Mesendoderm (in vitro differentiated cells): Measurements from ENCODE around the gene ARF3.

Experiments
- DNase-seq: peaks from one replicate; pipeline ENCODE4 v3.0.0; 2013
- H2AK5ac ChIP-seq: 2 replicates; pipeline ENCODE4 v1.6.1; 2013; ENCODE audit warnings: low read length, inconsistent platforms
- H2BK120ac ChIP-seq: 2 replicates; pipeline ENCODE4 v1.6.1; 2013; ENCODE audit warnings: low read depth, mild to moderate bottlenecking, low read length, moderate library complexity, mixed read lengths
- H2BK15ac ChIP-seq: replicated peaks from 2 replicates; pipeline ENCODE4 v1.6.1; 2013; ENCODE audit warnings: low read depth, mild to moderate bottlenecking, moderate library complexity
- H2BK5ac ChIP-seq: 2 replicates; pipeline ENCODE4 v1.6.1; 2013; ENCODE audit warnings: low read length, inconsistent platforms
- H3K18ac ChIP-seq: 2 replicates; pipeline ENCODE4 v1.6.1; 2013; ENCODE audit warnings: mild to moderate bottlenecking, low read length, mixed read lengths
- H3K23ac ChIP-seq: one replicate; pipeline ENCODE4 v1.6.1; 2013; ENCODE audit warnings: low read length
- H3K27ac ChIP-seq: 2 replicates; pipeline ENCODE4 v1.5.1; 2013; ENCODE audit warnings: low read depth, mild to moderate bottlenecking, inconsistent platforms, low read length, moderate library complexity
- H3K27me3 ChIP-seq: 2 replicates; pipeline ENCODE4 v1.6.1; 2013; ENCODE audit warnings: low read length, control low read depth, mild to moderate bottlenecking, inconsistent platforms; ENCODE audit not compliant: insufficient read depth, poor library complexity
- H3K36me3 ChIP-seq: 2 replicates; pipeline ENCODE4 v1.6.1; 2013; ENCODE audit warnings: low read length, inconsistent platforms; ENCODE audit not compliant: control insufficient read depth, insufficient read depth
- H3K4ac ChIP-seq: one replicate; pipeline ENCODE4 v1.6.1; 2013; ENCODE audit warnings: low read depth, mild to moderate bottlenecking, low read length, moderate library complexity
- H3K4me1 ChIP-seq: 2 replicates; pipeline ENCODE4 v1.6.1; 2013; ENCODE audit warnings: low read depth, low read length, inconsistent platforms; ENCODE audit not compliant: control insufficient read depth
- H3K4me2 ChIP-seq: 2 replicates; pipeline ENCODE4 v1.6.1; 2013; ENCODE audit warnings: low read length
- H3K4me3 ChIP-seq: 2 replicates; pipeline ENCODE4 v1.5.1; 2013; ENCODE audit warnings: mild to moderate bottlenecking, low read length
- H3K56ac ChIP-seq: one replicate; pipeline ENCODE4 v1.6.1; 2013; ENCODE audit warnings: low read length
- H3K79me1 ChIP-seq: 2 replicates; pipeline ENCODE4 v1.6.1; 2013; ENCODE audit warnings: low read length, inconsistent platforms
- H3K79me2 ChIP-seq: 2 replicates; pipeline ENCODE4 v1.6.1; 2013; ENCODE audit warnings: mild to moderate bottlenecking, low read length; ENCODE audit not compliant: control insufficient read depth, insufficient read depth
- H3K9ac ChIP-seq: 2 replicates; pipeline ENCODE4 v1.6.1; 2013; ENCODE audit warnings: low read length, inconsistent platforms
- H4K5ac ChIP-seq: one replicate; pipeline ENCODE4 v1.6.1; 2013; ENCODE audit warnings: low read length
- H4K8ac ChIP-seq: one replicate; pipeline ENCODE4 v1.6.1; 2013; ENCODE audit warnings: low read depth, mild to moderate bottlenecking, control low read depth, low read length, moderate library complexity
- WGBS: extraction: QIAGEN DNeasy Blood & Tissue Kit; methylation state at CpG from one replicate; pipeline ENCODE4 v1.1.7; 2013; ENCODE audit warnings: low lambda C conversion rate, missing lambda C conversion rate; ENCODE audit not compliant: insufficient coverage; ENCODE audit errors: extremely low coverage; 5-methylcytosine and 5-hydroxymethylcytosine counted together

Gene ARF3

DNA sequence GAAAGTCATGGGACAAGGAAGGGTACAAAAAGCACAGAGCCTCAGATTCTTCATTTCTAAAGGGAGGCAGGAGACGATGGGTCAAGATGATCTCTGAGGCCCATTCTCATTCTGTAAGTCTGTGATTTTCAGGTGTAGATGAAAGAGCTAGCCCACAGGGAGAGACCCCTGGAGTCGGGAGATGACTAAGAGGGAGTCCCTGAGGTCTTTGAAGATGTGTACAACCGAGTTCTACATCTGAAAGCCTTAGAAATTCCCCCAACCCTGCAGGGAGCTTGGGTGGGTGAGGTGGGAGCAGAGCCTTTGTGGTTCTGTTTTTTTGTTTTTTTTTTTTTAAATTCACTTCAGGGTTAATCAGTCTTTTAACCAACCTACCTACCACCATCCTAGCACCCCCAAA, 11.2 kb upstream of the ARF3 start:
- H3K4me1 ChIP-seq = no peaks in the 10 kb centered on the region
- H2BK15ac ChIP-seq = no peak overlapping the region
- DNase-seq = no peak
- no peak overlapping the region for H4K8ac ChIP-seq
- H3K4ac ChIP-seq = no peak overlapping the region
- no peak overlapping the region for H3K4me2 ChIP-seq
- no peaks in the 10 kb centered on the region for H3K36me3 ChIP-seq
- no peak overlapping the region for H3K4me3 ChIP-seq
- H3K18ac ChIP-seq = no peak overlapping the region
- H2AK5ac ChIP-seq = no peak overlapping the region
- no peaks in the 10 kb centered on the region for H3K79me2 ChIP-seq
- peaks cover 39% of the 10 kb centered on the region for H3K27me3 ChIP-seq
- H3K79me1 ChIP-seq = no peaks in the 10 kb centered on the region
- no peak overlapping the region for H2BK120ac ChIP-seq
- WGBS = no CpG with 5 or more reads among the region's 3 CpGs
- H3K23ac ChIP-seq = no peak overlapping the region
- H3K9ac ChIP-seq = no peak overlapping the region
- H4K5ac ChIP-seq = no peak overlapping the region
- H3K56ac ChIP-seq = no peak overlapping the region
- no peak overlapping the region for H3K27ac ChIP-seq
- no peak overlapping the region for H2BK5ac ChIP-seq

GRCh38 chr12:48967991-48968390, 10.7 kb upstream of the ARF3 start:
- Histone ChIP-seq H3K79me1 (no peaks in the 10 kb centered on the region), H3K4me3 (no peak overlapping the region), H3K79me2 (no peaks in the 10 kb centered on the region), H2BK15ac (no peak overlapping the region), H3K4me1 (no peaks in the 10 kb centered on the region), H2BK5ac (no peak overlapping the region), H3K23ac (no peak overlapping the region), H3K36me3 (no peaks in the 10 kb centered on the region), H3K27ac (no peak overlapping the region), H3K56ac (no peak overlapping the region), H4K5ac (no peak overlapping the region), H2AK5ac (no peak overlapping the region), H2BK120ac (no peak overlapping the region), H3K4ac (no peak overlapping the region), H4K8ac (no peak overlapping the region), H3K9ac (no peak overlapping the region), H3K4me2 (no peak overlapping the region), H3K18ac (no peak overlapping the region), H3K27me3 (peaks cover 34% of the 10 kb centered on the region)
- no peak for DNase-seq
- no CpG with 5 or more reads among the region's 7 CpGs for WGBS

- Histone ChIP-seq H3K4me3 (no peak overlapping the region), H4K5ac (no peak overlapping the region), H3K23ac (no peak overlapping the region), H3K27me3 (peaks cover 24% of the 10 kb centered on the region), H2AK5ac (no peak overlapping the region), H4K8ac (no peak overlapping the region), H3K36me3 (no peaks in the 10 kb centered on the region), H3K27ac (no peak overlapping the region), H3K79me2 (no peaks in the 10 kb centered on the region), H3K18ac (no peak overlapping the region), H2BK5ac (no peak overlapping the region), H3K56ac (peak overlapping the region; percentile 17), H3K4ac (no peak overlapping the region), H3K4me2 (no peak overlapping the region), H2BK15ac (no peak overlapping the region), H2BK120ac (no peak overlapping the region), H3K4me1 (no peaks in the 10 kb centered on the region), H3K79me1 (no peaks in the 10 kb centered on the region), H3K9ac (no peak overlapping the region)
- WGBS = no CpG with 5 or more reads among the region's 20 CpGs
- DNase-seq = no peak
Observed at GRCh38 chr12:48966177-48966895, 9.0 kb upstream of the ARF3 start.

GRCh38 chr12:48965298-48965838, 8.1 kb upstream of the ARF3 start:
- H3K56ac ChIP-seq = no peak overlapping the region
- H3K79me1 ChIP-seq = no peaks in the 10 kb centered on the region
- H3K23ac ChIP-seq = no peak overlapping the region
- no peaks in the 10 kb centered on the region for H3K36me3 ChIP-seq
- no peak overlapping the region for H2BK15ac ChIP-seq
- no peak overlapping the region for H3K4me2 ChIP-seq
- no peak overlapping the region for H4K5ac ChIP-seq
- no peak overlapping the region for H3K27ac ChIP-seq
- H2BK120ac ChIP-seq = no peak overlapping the region
- no peaks in the 10 kb centered on the region for H3K79me2 ChIP-seq
- H3K18ac ChIP-seq = no peak overlapping the region
- peaks cover 14% of the 10 kb centered on the region for H3K27me3 ChIP-seq
- H3K4ac ChIP-seq = no peak overlapping the region
- H2BK5ac ChIP-seq = no peak overlapping the region
- H3K4me3 ChIP-seq = no peak overlapping the region
- peak; percentile 60 for DNase-seq
- H2AK5ac ChIP-seq = no peak overlapping the region
- no peaks in the 10 kb centered on the region for H3K4me1 ChIP-seq
- no peak overlapping the region for H3K9ac ChIP-seq
- H4K8ac ChIP-seq = no peak overlapping the region

DNA sequence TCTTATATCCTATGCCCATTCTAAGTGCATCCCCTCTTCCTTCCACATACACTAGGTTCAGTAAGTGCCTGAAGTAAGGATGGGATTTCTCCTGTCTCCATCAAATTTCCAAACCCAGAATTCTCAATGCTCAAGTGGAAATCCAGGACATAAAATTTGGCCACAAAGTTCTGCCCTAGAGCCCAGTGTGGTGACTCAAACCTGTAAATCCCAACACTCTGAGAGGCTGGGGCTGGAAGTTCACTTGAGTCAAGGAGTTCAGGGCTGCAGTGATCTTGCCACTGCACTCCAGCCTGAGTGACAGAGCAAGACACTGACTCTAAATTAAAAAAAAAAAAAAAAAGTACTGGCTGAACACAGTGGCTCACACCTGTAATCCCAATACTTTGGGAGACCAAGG, 4.5 kb upstream of the ARF3 start:
- H3K4me1 ChIP-seq = peaks cover 3% of the 10 kb centered on the region
- no peak overlapping the region for H3K27ac ChIP-seq
- H2BK120ac ChIP-seq = no peak overlapping the region
- H2AK5ac ChIP-seq = no peak overlapping the region
- no peak overlapping the region for H3K18ac ChIP-seq
- no peaks in the 10 kb centered on the region for H3K79me2 ChIP-seq
- no peak overlapping the region for H3K23ac ChIP-seq
- H3K4me3 ChIP-seq = no peak overlapping the region
- H3K79me1 ChIP-seq = no peaks in the 10 kb centered on the region
- no peak overlapping the region for H3K56ac ChIP-seq
- no peak for DNase-seq
- no peak overlapping the region for H3K9ac ChIP-seq
- H3K4me2 ChIP-seq = no peak overlapping the region
- H3K36me3 ChIP-seq = no peaks in the 10 kb centered on the region
- H2BK5ac ChIP-seq = no peak overlapping the region
- no peaks in the 10 kb centered on the region for H3K27me3 ChIP-seq
- no peak overlapping the region for H2BK15ac ChIP-seq
- H4K5ac ChIP-seq = no peak overlapping the region
- H3K4ac ChIP-seq = no peak overlapping the region
- no peak overlapping the region for H4K8ac ChIP-seq

- no peaks in the 10 kb centered on the region for H3K79me2 ChIP-seq
- no peak overlapping the region for H4K8ac ChIP-seq
- H3K27me3 ChIP-seq = no peaks in the 10 kb centered on the region
- H2BK120ac ChIP-seq = no peak overlapping the region
- H3K4ac ChIP-seq = no peak overlapping the region
- H3K56ac ChIP-seq = peak overlapping the region; percentile 49
- H3K27ac ChIP-seq = no peak overlapping the region
- no peak overlapping the region for H2BK5ac ChIP-seq
- no peak overlapping the region for H3K23ac ChIP-seq
- no peak overlapping the region for H2AK5ac ChIP-seq
- H3K4me3 ChIP-seq = no peak overlapping the region
- no peak overlapping the region for H3K9ac ChIP-seq
- no peaks in the 10 kb centered on the region for H3K36me3 ChIP-seq
- no peak overlapping the region for H4K5ac ChIP-seq
- peaks cover 3% of the 10 kb centered on the region for H3K4me1 ChIP-seq
- WGBS = no CpG with 5 or more reads among the region's 4 CpGs
- DNase-seq = peak; percentile 57
- no peak overlapping the region for H3K18ac ChIP-seq
- H2BK15ac ChIP-seq = no peak overlapping the region
- H3K4me2 ChIP-seq = no peak overlapping the region
- no peaks in the 10 kb centered on the region for H3K79me1 ChIP-seq
Observed at GRCh38 chr12:48961331-48961730, 4.0 kb upstream of the ARF3 start.
